Right lobe of liver (tissue), 6 donors: ENCODE results near the gene CHST8. TPM values are rescaled to one million over a fixed set of nuclear protein-coding genes. Genes with fewer than 3 reads are reported as not detected.

Experiments used
- ATAC-seq, 4 donors: fragments of 200-7000 bp; cut with Tn5 transposase; one replicate each; pipeline ENCODE4 v1.9.1; 2020; ENCODE audit warnings: mild to moderate bottlenecking in 4 of 4, moderate library complexity in 4 of 4
- DNase-seq, 3 donors: peaks; one replicate each; pipeline ENCODE4 v3.0.0-alpha.2; 2020
- H3K27ac ChIP-seq, 3 donors: fragments of 200-600 bp; one replicate each; pipeline ENCODE4 v1.8.0; 2022
- H3K27me3 ChIP-seq, 2 donors: fragments of 200-600 bp; one replicate each; pipeline ENCODE4 v1.8.0; 2022
- H3K36me3 ChIP-seq, 4 donors: fragments of 200-600 bp; sonication (generic) in 1 of 4; one replicate each; pipeline versions ENCODE4 v1.5.1 to v1.8.0; 2017 to 2022; ENCODE audit warnings: control low read depth in 1 of 4
- H3K4me1 ChIP-seq, 4 donors: fragments of 200-600 bp; sonication (generic) in 1 of 4; one replicate each; pipeline versions ENCODE4 v1.5.1 to v1.8.0; 2017 to 2022; ENCODE audit warnings: control low read depth in 1 of 4
- H3K4me3 ChIP-seq, 3 donors: fragments of 200-600 bp; one replicate each; pipeline ENCODE4 v1.8.0; 2022
- H3K9me3 ChIP-seq, 4 donors: fragments of 200-600 bp; sonication (generic) in 1 of 4; one replicate each; pipeline versions ENCODE4 v1.5.1 to v1.8.0; 2017 to 2022; ENCODE audit warnings: control low read depth in 1 of 4
- POLR2A ChIP-seq: fragments of 450-650 bp; IDR thresholded peaks from one replicate; pipeline ENCODE4 v1.6.1; 2017; ENCODE audit warnings: antibody characterized with exemption, mild to moderate bottlenecking
- WGBS: methylation state at CpG from one replicate; pipeline ENCODE4 v1.1.6; 2018; ENCODE audit warnings: low coverage, low lambda C conversion rate; ENCODE audit not compliant: insufficient coverage; ENCODE audit errors: missing lambda C conversion rate; 5-methylcytosine and 5-hydroxymethylcytosine counted together
- intact Hi-C, 2 donors: fragments of 100-400 bp; cut with DNase I; formaldehyde crosslinking; loops; one replicate each; pipeline versions ENCODE4 v1.11.2 to v1.14.1; 2022
- total RNA-seq, 6 experiments: library from RNA; depleted of rRNA in 2 of 6; stranded (reverse); fragments of >200 nt in 2 of 6; fragmentation: NEBNext Ultra II Directional in 3 of 6; extraction: Animal tissue kit (Norgen Biotek cat#: 25700) in 3 of 6; gene quantifications; one replicate each; pipeline versions ENCODE4 v1.1.0 to v1.2.4, GENCODE V29; 2016 to 2023
- TF ChIP-seq, protein P1 (sequence below), 4 donors: fragments of 200-600 bp in 3 of 4; fragments of 450-650 bp in 1 of 4; IDR thresholded peaks; one replicate each; pipeline versions ENCODE4 v1.5.1 to v1.8.0; 2016 to 2022; ENCODE audit warnings: antibody characterized with exemption in 4 of 4, mild to moderate bottlenecking in 2 of 4
- donor health status: DM: no; HTN: yes; CAD: no.
- donor health status: DM: no; HTN: no; CAD: no.
- donor health status: DM: no; HTN: no; CAD: no.
- donor health status: DM: no; HTN: yes; CAD: no.
- donor health status: DM: no; HTN: yes; CAD: no.

The CHST8 gene
- total RNA-seq, 6 experiments from 2014 or later: 0.12 to 0.19 TPM; not detected in 4

GRCh38 chr19:33777351-33777750 lies 155.6 kb downstream of the CHST8 start:
- Histone ChIP-seq H3K36me3 (no peaks in the 10 kb centered on the region), H3K27ac (no peak overlapping the region), H3K27me3 (no peaks in the 10 kb centered on the region), H3K4me1 (no peaks in the 10 kb centered on the region), H3K4me3 (no peak overlapping the region), H3K9me3 (no peaks in the 10 kb centered on the region)
- TF ChIP-seq POLR2A: no peak
- TF ChIP-seq, protein P1, sequence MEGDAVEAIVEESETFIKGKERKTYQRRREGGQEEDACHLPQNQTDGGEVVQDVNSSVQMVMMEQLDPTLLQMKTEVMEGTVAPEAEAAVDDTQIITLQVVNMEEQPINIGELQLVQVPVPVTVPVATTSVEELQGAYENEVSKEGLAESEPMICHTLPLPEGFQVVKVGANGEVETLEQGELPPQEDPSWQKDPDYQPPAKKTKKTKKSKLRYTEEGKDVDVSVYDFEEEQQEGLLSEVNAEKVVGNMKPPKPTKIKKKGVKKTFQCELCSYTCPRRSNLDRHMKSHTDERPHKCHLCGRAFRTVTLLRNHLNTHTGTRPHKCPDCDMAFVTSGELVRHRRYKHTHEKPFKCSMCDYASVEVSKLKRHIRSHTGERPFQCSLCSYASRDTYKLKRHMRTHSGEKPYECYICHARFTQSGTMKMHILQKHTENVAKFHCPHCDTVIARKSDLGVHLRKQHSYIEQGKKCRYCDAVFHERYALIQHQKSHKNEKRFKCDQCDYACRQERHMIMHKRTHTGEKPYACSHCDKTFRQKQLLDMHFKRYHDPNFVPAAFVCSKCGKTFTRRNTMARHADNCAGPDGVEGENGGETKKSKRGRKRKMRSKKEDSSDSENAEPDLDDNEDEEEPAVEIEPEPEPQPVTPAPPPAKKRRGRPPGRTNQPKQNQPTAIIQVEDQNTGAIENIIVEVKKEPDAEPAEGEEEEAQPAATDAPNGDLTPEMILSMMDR (IDR thresholded peaks at IDR 0.05): no peak
- intact Hi-C loops: loop anchor here (5.0 to 10.0 kb wide), 3 partner anchors 227 to 320 kb away; no protein-coding TSS in a partner anchor
- 74% methylated on average over 6 of the region's 9 CpGs for WGBS
- ATAC-seq: no peak
- DNase-seq: no peak

DNA sequence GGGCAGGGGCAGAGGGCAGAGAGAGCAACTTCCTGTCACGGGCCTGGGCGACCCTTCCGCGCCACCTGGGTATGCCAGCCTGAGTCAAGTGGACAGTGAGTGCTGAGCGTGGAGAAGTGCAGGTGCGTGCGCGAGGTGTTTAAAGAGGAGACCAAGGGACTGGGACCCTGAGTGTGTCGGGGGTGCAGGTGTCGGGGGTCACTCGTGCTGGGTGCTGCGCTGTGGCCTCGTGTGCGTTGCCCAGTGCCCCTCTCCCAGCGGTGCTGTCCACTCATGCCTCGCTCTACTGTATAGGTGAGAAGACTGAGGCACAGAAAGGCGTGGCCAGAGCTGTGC lies 156.0 kb downstream of the CHST8 start:
- 36% methylated on average over 5 of the region's 17 CpGs for WGBS
- intact Hi-C loops: loop anchor here (5.0 to 10.0 kb wide), 3 partner anchors 227 to 320 kb away; no protein-coding TSS in a partner anchor
- ATAC-seq: no peak

GRCh38 chr19:33778089-33778791 lies 156.5 kb downstream of the CHST8 start:
- no peak for TF ChIP-seq POLR2A
- TF ChIP-seq, protein P1 (IDR thresholded peaks at IDR 0.05): peak; percentile 100
- ATAC-seq (peak; percentile 90 to 98 (median 96)), DNase-seq (peak; percentile 85 to 89 (median 88))
- H3K9me3 ChIP-seq: no peaks in the 10 kb centered on the region
- H3K4me1 ChIP-seq: no peaks in the 10 kb centered on the region
- no peak overlapping the region for H3K27ac ChIP-seq
- H3K27me3 ChIP-seq: no peaks in the 10 kb centered on the region
- H3K36me3 ChIP-seq: no peaks in the 10 kb centered on the region
- 40% methylated on average over 7 of the region's 49 CpGs for WGBS
- H3K4me3 ChIP-seq: no peak overlapping the region
- intact Hi-C loops: loop anchor here (5.0 to 10.0 kb wide), 3 partner anchors 227 to 319 kb away; no protein-coding TSS in a partner anchor

More for the DNA sequence above, 156.0 kb downstream of the CHST8 start:
- no peak overlapping the region for H3K27ac ChIP-seq
- no peaks in the 10 kb centered on the region for H3K9me3 ChIP-seq
- no peak for TF ChIP-seq POLR2A
- TF ChIP-seq, protein P1 (IDR thresholded peaks at IDR 0.05): no peak
- H3K36me3 ChIP-seq: no peaks in the 10 kb centered on the region
- H3K4me3 ChIP-seq: no peak overlapping the region
- no peak for DNase-seq
- H3K4me1 ChIP-seq: no peaks in the 10 kb centered on the region
- no peaks in the 10 kb centered on the region for H3K27me3 ChIP-seq

- ATAC-seq: no peak
- TF ChIP-seq, protein P1 (IDR thresholded peaks at IDR 0.05): no peak
- no peak for TF ChIP-seq POLR2A
- WGBS: 66% methylated on average over 7 of the region's 7 CpGs
- H3K9me3 ChIP-seq: no peaks in the 10 kb centered on the region
- DNase-seq: no peak
- H3K4me1 ChIP-seq: no peaks in the 10 kb centered on the region
- H3K27ac ChIP-seq: no peak overlapping the region
- H3K4me3 ChIP-seq: no peak overlapping the region
- H3K36me3 ChIP-seq: no peaks in the 10 kb centered on the region
- intact Hi-C loops: loop anchor here (5.0 to 10.0 kb wide), 3 partner anchors 225 to 317 kb away; no protein-coding TSS in a partner anchor
- H3K27me3 ChIP-seq: no peaks in the 10 kb centered on the region
Observed at GRCh38 chr19:33779849-33780248, 158.1 kb downstream of the CHST8 start.
